HCT116 (cell line): ENCODE measurements around the gene GMDS.

Experiments used
- CTCF ChIP-seq, 3 experiments: fragments of 200-600 bp in 1 of 3; sonication (generic) in 1 of 3; IDR thresholded peaks in 2 of 3; conservative IDR thresholded peaks in 1 of 3; 2 replicates each; pipeline ENCODE4 v1.5.1; 2012 to 2017; ENCODE audit warnings: low read depth in 2 of 3, low read length in 2 of 3, antibody characterized with exemption in 1 of 3, borderline replicate concordance in 1 of 3, control low read depth in 1 of 3, mild to moderate bottlenecking in 1 of 3, mixed read lengths in 1 of 3, mixed run types in 1 of 3, moderate library complexity in 1 of 3; ENCODE audit not compliant: insufficient read depth in 1 of 3
- EZH2 ChIP-seq: fragments of 200-600 bp; sonication (generic); IDR thresholded peaks from 2 replicates; pipeline ENCODE4 v1.6.1; 2017; ENCODE audit warnings: antibody characterized with exemption, mixed run types
- POLR2A ChIP-seq: IDR thresholded peaks from 2 replicates; pipeline ENCODE4 v1.7.0; 2011; ENCODE audit warnings: borderline replicate concordance; ENCODE audit not compliant: insufficient read depth, insufficient read length; ENCODE audit errors: extremely low read depth
- POLR2AphosphoS5 ChIP-seq: IDR thresholded peaks from 2 replicates; pipeline ENCODE4 v1.6.1; 2011; ENCODE audit warnings: mild to moderate bottlenecking, low read depth, low read length, moderate library complexity
- SIN3A ChIP-seq: IDR thresholded peaks from 2 replicates; pipeline ENCODE4 v1.6.1; 2012; ENCODE audit warnings: low read depth
- SP1 ChIP-seq: IDR thresholded peaks from 2 replicates; pipeline ENCODE4 v1.6.1; 2012; ENCODE audit warnings: low read depth
- ZBTB33 ChIP-seq: IDR thresholded peaks from 2 replicates; pipeline ENCODE4 v1.6.1; 2011; ENCODE audit warnings: mild to moderate bottlenecking, low read length, moderate library complexity; ENCODE audit not compliant: insufficient replicate concordance; ENCODE audit errors: extremely low read depth

GRCh38 chr6:2016040-2016439 lies 229.4 kb downstream of the GMDS start:
- TF ChIP-seq POLR2AphosphoS5 = no peak
- TF ChIP-seq CTCF (IDR thresholded peaks at IDR 0.05 in 2 of 3, conservative IDR thresholded peaks at IDR 0.05 in 1 of 3; ENCODE audit: borderline replicate concordance in 1 of 3, insufficient read depth in 1 of 3, low read depth in 2 of 3, low read length in 2 of 3) = no peak
- no peak for TF ChIP-seq EZH2
- no peak for TF ChIP-seq SIN3A
- TF ChIP-seq ZBTB33 = no peak
- no peak for TF ChIP-seq SP1
- no peak for TF ChIP-seq POLR2A
